Activated CD4-positive, alpha-beta T cell treated with anti-CD3 and anti-CD28 coated beads for 24 hours (primary cell): Measurements from ENCODE around the gene RNF103.

ENCODE experiments used
- DNase-seq, 2 donors: peaks; one replicate each; pipeline ENCODE4 v3.0.0-alpha.2; 2020; ENCODE audit warnings: low read depth in 2 of 2

RNF103 gene

DNA sequence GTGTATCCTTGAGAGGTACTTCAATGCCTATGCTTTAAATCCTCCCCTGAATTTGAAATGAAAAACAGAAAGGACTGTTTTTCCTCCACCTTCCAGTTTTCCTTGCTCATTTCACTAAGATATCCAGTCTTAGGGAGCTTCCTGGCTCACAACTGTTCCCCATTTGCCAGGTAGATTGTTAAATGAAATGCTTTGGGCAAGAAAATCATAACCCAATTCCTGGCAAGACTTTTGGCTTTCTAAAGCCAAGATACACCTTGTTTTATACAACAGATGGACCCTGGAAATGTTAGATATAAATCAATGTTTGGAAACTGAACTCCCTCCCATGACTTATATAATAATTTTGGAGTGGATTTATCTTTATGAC is 56.9 kb downstream of the RNF103 start:
- DNase-seq, result no peak

DNA sequence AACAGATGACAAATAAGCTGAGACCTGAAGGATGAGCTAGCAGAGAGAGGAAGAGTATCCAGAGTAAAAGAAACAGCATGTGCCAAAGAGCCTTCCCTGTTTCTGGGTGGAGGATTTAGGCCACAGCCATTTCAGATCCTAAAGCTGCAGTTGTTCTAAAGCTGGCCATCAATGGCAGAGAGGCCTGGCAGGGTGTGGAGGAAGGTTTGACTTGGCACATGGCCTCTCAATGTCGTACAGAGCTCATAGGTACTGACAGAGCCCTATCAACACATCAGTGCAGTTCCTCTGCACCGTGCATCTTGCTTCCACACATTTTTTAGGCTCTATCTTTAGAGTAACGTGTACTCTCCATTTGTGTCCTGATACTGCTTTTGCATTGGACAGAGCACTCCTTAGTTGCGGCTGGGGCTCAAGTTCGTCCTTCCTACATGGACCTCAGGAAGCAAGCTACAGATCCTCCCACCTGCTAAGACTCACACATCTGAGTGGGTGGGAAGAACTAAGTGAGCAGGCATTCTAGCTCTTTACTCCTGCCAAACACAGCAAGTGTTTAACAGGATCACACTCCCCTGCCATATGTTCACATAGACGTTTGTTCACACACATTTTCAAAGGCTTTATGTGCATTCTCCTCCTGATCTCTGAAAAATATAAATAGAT is 57.4 kb downstream of the RNF103 start:
- no peak for DNase-seq

DNA sequence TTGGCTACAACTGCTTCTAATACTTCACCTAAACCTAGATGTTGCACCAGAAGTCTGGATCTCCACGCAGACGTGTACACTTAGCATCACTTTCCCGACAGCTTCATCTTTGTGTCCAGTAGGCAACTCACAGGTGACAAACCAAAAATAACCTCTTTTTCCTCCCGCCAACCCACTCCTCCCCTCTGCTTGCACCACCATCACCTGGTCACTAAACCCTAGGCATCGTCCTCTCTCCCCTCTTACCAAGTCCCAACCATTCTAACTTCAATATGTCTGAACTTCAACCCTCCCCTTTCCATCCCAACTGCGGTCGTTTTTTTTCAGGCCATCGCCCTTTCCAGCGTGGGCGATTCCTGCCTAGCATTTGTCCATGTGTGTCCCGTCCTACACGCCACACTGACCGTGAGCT is 60.0 kb downstream of the RNF103 start:
- no peak for DNase-seq

DNA sequence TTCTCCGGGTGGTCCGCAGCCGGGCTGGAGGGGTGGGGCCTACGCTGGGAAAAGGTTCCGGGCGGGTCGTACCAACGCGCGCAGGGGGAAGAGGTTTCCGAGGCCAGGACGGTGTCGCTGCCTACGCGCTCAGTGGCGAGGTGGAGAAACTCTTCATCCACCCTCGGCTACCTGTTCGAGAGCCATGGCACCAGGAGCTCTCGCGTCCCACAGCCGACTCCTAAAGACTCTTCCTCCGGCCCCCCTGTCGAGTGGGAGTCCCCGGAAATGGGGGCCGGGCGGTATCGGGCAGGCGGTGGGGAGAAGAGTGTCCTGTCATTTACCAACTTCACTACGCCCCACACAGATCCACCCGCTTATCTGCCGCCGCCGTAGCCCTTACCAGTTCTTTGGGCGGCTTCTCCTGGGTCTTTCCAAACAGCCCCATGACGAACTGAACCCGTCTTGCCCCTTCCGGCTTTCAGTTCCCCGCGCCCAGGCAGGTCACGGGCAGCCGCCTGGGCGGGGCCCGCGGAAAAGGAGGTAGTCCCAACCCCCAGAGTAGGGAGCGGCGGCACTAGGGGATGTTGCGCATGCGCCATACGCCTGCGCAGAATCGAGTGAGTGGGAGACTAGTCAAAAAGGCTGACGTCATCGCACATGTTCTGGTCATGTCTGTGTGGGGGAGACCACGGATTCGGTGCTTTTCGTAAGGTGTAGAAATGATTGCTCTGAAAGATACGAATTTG is 60.6 kb downstream of the RNF103 start, which contains the start of gene CHMP3:
Gene CHMP3 (minus strand): TSS at position 522 of the 728 bp plus-strand sequence. CDS start 95 bp downstream, at position 427.
- DNase-seq, result peak; percentile 91 to 93

DNA sequence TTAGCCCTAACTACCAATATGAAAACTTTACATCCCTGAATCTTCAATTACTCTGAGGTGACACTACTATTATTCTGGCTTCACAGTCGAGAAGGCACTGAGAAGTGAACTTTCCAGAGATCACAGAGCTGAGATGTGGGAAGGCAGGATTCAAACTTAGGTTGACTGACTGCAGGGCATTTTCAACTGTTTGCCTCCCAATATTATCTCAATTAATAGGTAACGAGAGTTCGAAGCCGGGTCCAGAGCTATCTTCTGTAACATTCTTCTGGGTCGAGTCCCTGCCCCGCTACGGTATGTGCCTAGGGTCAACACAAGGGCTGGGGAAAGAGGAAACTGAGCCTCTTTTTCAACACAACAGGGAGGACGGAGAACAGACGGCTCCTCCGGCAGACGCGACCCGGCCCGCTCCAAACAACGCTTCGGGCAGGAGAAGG is 61.2 kb downstream of the RNF103 start:
- DNase-seq, result no peak

DNA sequence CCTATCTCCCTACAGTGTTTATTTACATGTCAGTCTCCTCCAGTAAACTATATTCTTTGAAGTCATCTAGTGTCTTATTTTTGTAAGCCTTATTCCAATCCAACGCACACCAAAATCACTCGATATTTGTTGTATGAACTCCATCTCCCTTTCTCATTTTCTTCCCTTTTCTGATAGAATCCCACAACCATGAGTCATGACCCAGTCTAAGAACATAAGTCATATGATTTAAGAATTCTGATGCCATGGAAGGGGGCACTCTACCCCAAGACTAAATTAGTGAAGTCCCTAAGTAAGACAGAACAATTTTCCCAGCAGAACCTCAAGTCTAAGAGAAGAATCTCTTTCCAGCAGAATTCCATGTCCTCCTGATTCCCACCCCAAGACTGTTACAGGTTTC is 65.8 kb downstream of the RNF103 start:
- DNase-seq, result no peak

DNA sequence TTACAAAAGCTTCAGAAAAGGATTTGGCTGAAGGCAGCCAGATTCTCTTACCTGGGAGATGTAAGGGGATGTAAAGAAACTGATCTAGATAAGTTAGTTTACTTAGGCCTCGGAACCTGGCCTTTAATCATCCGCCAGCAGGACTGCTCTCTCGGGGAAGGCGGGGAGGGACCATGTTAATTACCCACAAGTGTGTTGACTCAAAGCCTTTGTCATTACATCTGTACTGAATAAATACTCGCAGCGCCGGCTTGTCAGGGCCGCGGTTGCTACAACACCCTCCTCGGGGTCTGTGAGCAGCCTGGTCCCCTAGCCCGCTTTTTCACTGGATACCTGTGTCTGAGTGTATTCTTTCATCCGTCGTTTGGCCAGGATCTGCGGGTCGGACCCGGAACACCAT is 67.2 kb downstream of the RNF103 start:
- no peak for DNase-seq
